Activated T-cell treated with anti-CD3 and anti-CD28 coated beads, Interleukin-2, amount 50 U/mL, for 72 hours (primary cell): Measurements from ENCODE around the gene DCLK1. TPM values are rescaled to one million over a fixed set of nuclear protein-coding genes. Genes with fewer than 3 reads are reported as not detected.

Experiments used
- ATAC-seq, 2 donors: fragments of 150-1000 bp; cut with Tn5 transposase; replicated peaks in 1 of 2; 2 replicates each; pipeline ENCODE4 v1.10.0; 2021; ENCODE audit warnings: moderate library complexity in 2 of 2, mild to moderate bottlenecking in 1 of 2
- DNase-seq, 2 donors: peaks; one replicate each; pipeline ENCODE4 v3.0.0; 2021 to 2022; ENCODE audit warnings: mixed read lengths in 1 of 2
- H3K27ac Mint-ChIP-seq: one replicate; pipeline ENCODE4 v1.8.0; 2022; ENCODE audit warnings: mild to moderate bottlenecking, moderate library complexity, mixed read lengths
- H3K27me3 Mint-ChIP-seq: one replicate; pipeline ENCODE4 v1.8.0; 2022; ENCODE audit warnings: low read depth, mixed read lengths
- H3K36me3 Mint-ChIP-seq, 2 donors: one replicate each; pipeline ENCODE4 v1.8.0; 2022; ENCODE audit warnings: mixed read lengths in 2 of 2, mild to moderate bottlenecking in 1 of 2; ENCODE audit not compliant: insufficient read depth in 2 of 2
- H3K4me1 Mint-ChIP-seq: one replicate; pipeline ENCODE4 v1.8.0; 2022; ENCODE audit warnings: low read depth, mixed read lengths
- H3K4me3 Mint-ChIP-seq, 2 donors: one replicate each; pipeline ENCODE4 v1.8.0; 2022; ENCODE audit warnings: mild to moderate bottlenecking in 2 of 2, mixed read lengths in 2 of 2, moderate library complexity in 2 of 2
- H3K9me3 Mint-ChIP-seq, 2 donors: one replicate each; pipeline ENCODE4 v1.8.0; 2022; ENCODE audit warnings: mixed read lengths in 2 of 2
- total RNA-seq, 2 donors: library from RNA; stranded (reverse); gene quantifications; one replicate each; pipeline ENCODE4 v1.2.3, GENCODE V29; 2022

Gene DCLK1
- total RNA-seq, 2 donors from 2014 or later: not detected

DNA sequence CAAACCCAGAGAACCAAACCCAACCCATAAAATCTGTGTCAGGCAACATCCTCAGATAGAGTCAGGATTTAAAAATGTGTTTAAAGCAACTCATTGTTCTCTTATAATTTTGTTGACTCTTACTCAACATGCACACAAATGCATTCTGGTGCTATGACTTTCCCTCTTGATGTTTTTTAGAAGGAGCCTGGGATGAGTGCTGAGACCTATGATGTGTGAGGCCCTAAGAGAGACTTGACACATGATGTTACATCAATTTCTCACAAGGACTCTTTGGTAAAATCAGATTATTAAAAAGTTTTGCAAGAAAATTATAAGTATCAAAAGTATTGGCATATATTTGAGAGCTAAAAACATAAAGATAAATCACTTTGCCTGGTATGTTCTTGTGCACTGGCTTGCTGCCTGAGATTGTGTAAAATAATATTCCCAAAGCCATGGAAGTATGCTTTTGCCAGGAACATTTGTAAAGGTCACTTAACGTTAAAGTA lies 173.9 kb downstream of the DCLK1 start:
- ATAC-seq (no peak), DNase-seq (no peak)
- no peak overlapping the region for H3K27ac Mint-ChIP-seq
- H3K4me3 Mint-ChIP-seq: no peak overlapping the region
- no peaks in the 10 kb centered on the region for H3K9me3 Mint-ChIP-seq
- H3K27me3 Mint-ChIP-seq: no peaks in the 10 kb centered on the region
- no peaks in the 10 kb centered on the region for H3K4me1 Mint-ChIP-seq
- no peaks in the 10 kb centered on the region for H3K36me3 Mint-ChIP-seq

- peaks cover 0 to 2% of the 10 kb centered on the region in 2 donors for H3K9me3 Mint-ChIP-seq
- H3K4me1 Mint-ChIP-seq: no peaks in the 10 kb centered on the region
- no peak for ATAC-seq
- H3K36me3 Mint-ChIP-seq: no peaks in the 10 kb centered on the region
- DNase-seq: no peak
- H3K27me3 Mint-ChIP-seq: no peaks in the 10 kb centered on the region
- no peak overlapping the region for H3K4me3 Mint-ChIP-seq
- H3K27ac Mint-ChIP-seq: no peak overlapping the region
Measured at GRCh38 chr13:35956074-35956473, 175.1 kb downstream of the DCLK1 start.

DNA sequence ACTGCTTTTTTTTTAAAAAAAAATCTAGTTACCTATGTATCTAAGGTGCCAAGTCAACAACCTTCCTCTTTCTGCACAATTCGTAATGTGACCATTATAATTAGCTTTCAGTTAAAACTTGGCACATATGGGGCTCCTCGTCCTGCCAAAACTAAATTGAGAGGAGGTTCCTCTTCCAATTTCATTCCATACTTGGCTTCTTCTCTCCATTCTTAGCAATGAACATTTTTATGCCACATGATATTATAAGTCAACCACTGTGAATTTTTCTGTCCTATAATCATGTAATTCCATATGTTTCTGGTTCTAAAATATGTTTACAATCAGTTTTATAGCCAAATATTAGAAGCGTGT lies 177.0 kb downstream of the DCLK1 start:
- Mint-ChIP-seq H3K27me3 (no peaks in the 10 kb centered on the region), H3K4me3 (no peak overlapping the region), H3K36me3 (no peaks in the 10 kb centered on the region), H3K4me1 (no peaks in the 10 kb centered on the region), H3K27ac (no peak overlapping the region), H3K9me3 (peaks cover 2% of the 10 kb centered on the region in 2 donors)
- no peak for DNase-seq
- no peak for ATAC-seq

DNA sequence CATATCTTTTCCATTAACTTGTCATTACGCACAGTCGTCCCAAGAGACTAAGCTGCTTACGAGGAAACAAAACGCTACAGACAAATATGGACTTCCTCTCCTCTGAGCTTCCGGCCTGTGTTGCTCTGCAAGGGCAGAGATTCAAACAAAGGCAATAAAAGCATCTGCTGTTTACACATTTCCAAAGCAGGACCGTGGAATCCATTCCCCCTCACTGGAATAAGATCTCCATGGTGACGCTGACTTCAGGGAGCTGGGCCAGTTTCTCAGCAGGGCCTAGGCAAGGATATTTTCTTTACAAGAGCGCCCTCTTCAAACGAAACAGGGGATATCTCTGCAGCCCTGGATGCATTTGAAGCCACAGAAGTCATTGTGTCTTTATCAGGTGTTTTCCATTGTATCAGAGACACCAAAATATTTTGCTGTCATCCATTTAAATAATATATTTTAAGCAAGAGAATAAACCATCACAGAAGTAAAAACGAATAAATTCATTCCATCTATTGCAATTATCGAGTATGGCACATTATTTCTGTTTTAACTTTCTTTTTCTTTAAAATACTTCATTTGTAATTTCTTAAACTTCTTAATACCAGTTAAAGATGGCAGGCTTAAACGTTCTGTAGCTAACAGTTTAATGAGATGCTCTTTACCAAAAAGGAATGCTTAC lies 177.5 kb downstream of the DCLK1 start:
- H3K27ac Mint-ChIP-seq: no peak overlapping the region
- no peak for ATAC-seq
- H3K4me3 Mint-ChIP-seq: no peak overlapping the region
- DNase-seq: no peak
- H3K9me3 Mint-ChIP-seq: peaks cover 2 to 5% of the 10 kb centered on the region in 2 donors
- H3K27me3 Mint-ChIP-seq: peaks cover 4% of the 10 kb centered on the region
- no peaks in the 10 kb centered on the region for H3K36me3 Mint-ChIP-seq
- no peaks in the 10 kb centered on the region for H3K4me1 Mint-ChIP-seq

DNA sequence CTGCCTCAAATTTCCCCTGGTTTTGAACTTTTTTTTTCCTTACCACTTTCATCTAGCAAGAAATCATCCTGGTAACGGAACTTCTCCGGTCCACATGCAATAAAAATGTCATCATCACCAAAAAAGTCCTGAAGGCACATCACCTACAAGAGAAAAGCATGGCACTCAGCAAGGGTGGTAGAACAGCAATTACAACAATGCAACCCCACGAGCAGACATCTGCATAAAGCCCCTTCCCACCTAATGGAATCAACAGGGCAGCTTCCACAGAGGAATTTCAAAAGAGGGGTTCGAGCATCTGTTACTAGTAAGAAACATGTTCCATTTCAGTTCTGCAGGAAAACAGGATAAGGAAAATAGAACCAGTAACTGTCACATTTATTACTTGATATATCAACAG lies 183.9 kb downstream of the DCLK1 start:
- Mint-ChIP-seq H3K9me3 (peaks cover 4 to 7% of the 10 kb centered on the region in 2 donors), H3K27ac (no peak overlapping the region), H3K36me3 (no peaks in the 10 kb centered on the region), H3K27me3 (peaks cover 6% of the 10 kb centered on the region), H3K4me1 (no peaks in the 10 kb centered on the region), H3K4me3 (no peak overlapping the region)
- ATAC-seq (no peak), DNase-seq (no peak)

- peaks cover 2 to 4% of the 10 kb centered on the region in 2 donors for H3K9me3 Mint-ChIP-seq
Measured at GRCh38 chr13:35945368-35945767, 185.8 kb downstream of the DCLK1 start.

DNA sequence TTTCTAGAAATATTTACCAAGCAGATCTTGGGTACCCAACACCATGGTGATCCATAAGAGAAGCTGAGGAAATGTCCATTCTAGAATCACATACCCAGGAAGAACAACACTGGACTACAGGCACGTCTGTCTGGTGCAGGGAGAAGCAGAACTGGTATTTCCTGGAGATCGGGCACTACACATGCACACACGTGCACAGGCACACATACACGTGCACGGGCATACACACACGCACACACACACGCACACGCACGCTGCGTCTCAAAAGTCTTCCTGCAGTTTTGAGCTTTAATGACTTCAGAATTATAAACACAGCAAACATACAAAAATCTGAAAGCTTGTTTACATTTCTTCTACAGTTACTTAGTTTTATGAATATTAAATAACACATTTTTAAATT lies 189.8 kb downstream of the DCLK1 start:
- Mint-ChIP-seq H3K27me3 (no peaks in the 10 kb centered on the region), H3K9me3 (peaks cover 2% of the 10 kb centered on the region in 2 donors), H3K4me1 (no peaks in the 10 kb centered on the region), H3K4me3 (no peak overlapping the region), H3K27ac (no peak overlapping the region), H3K36me3 (no peaks in the 10 kb centered on the region)
- no peak for ATAC-seq
- DNase-seq: no peak

More at GRCh38 chr13:35945368-35945767, 185.8 kb downstream of the DCLK1 start:
- ATAC-seq (no peak), DNase-seq (no peak)
- no peaks in the 10 kb centered on the region for H3K4me1 Mint-ChIP-seq
- no peak overlapping the region for H3K27ac Mint-ChIP-seq
- H3K36me3 Mint-ChIP-seq: no peaks in the 10 kb centered on the region
- peaks cover 6% of the 10 kb centered on the region for H3K27me3 Mint-ChIP-seq
- no peak overlapping the region for H3K4me3 Mint-ChIP-seq

DNA sequence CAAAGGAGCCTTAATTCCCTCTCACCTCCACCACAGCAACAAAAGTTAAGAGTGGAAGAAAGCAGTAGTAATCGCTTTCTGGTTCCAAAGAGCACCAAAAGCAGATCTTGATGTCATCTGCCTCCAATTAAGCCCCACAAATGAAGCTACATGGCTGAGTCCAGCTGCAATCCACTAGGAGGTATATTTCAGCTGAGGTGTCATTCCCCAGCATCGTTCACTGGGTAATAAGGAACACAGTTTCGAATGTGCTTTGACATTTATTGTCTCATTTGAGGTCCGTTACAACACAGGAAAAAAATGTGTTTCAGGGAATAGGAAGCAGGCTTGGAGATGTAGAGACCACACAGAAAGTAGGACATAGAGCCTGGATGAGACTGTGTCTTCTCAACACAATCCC lies 190.4 kb downstream of the DCLK1 start:
- no peak for DNase-seq
- no peak overlapping the region for H3K4me3 Mint-ChIP-seq
- H3K27me3 Mint-ChIP-seq: no peaks in the 10 kb centered on the region
- no peaks in the 10 kb centered on the region for H3K36me3 Mint-ChIP-seq
- H3K27ac Mint-ChIP-seq: no peak overlapping the region
- ATAC-seq: no peak
- no peaks in the 10 kb centered on the region for H3K4me1 Mint-ChIP-seq
- H3K9me3 Mint-ChIP-seq: peaks cover 2 to 5% of the 10 kb centered on the region in 2 donors

DNA sequence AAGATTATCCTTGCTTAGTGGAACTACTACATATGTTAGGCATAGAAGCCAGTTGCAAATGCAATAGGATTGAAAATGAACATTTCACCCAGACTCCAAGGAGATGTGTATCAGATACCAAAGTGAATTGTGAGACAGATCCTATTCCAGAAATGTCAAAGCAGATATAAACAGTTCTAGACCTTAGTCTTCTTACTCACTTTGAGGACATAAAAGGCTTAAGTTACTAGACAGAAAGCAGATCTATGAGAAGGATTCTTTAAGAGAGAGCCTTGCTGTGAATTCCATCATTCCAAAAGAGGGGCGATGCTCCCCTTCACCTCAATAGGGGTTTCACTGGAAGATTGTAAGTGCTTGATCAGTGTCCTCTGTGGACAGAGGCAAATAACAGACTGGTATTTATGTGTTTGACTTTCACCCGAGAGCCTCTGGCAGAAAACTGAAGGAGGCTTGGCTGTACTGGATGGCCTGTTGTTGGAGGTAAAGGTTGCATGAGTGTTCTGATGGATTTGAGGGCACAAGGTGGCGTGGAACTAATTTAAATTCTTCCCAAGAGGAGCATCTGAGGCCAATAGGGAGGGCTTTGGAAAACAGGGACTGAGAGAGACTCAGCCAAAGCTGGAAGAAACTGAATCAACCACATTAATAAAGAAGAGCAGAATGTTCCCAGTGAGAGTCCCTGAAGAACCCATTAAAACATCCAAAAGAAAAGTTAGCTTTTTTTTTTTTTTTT lies 194.8 kb downstream of the DCLK1 start:
- no peak for DNase-seq
- H3K4me3 Mint-ChIP-seq: no peak overlapping the region
- H3K36me3 Mint-ChIP-seq: peaks cover 2 to 3% of the 10 kb centered on the region in 2 donors
- ATAC-seq: no peak
- peaks cover 10 to 21% of the 10 kb centered on the region in 2 donors for H3K9me3 Mint-ChIP-seq
- no peaks in the 10 kb centered on the region for H3K4me1 Mint-ChIP-seq
- no peak overlapping the region for H3K27ac Mint-ChIP-seq
- no peaks in the 10 kb centered on the region for H3K27me3 Mint-ChIP-seq

DNA sequence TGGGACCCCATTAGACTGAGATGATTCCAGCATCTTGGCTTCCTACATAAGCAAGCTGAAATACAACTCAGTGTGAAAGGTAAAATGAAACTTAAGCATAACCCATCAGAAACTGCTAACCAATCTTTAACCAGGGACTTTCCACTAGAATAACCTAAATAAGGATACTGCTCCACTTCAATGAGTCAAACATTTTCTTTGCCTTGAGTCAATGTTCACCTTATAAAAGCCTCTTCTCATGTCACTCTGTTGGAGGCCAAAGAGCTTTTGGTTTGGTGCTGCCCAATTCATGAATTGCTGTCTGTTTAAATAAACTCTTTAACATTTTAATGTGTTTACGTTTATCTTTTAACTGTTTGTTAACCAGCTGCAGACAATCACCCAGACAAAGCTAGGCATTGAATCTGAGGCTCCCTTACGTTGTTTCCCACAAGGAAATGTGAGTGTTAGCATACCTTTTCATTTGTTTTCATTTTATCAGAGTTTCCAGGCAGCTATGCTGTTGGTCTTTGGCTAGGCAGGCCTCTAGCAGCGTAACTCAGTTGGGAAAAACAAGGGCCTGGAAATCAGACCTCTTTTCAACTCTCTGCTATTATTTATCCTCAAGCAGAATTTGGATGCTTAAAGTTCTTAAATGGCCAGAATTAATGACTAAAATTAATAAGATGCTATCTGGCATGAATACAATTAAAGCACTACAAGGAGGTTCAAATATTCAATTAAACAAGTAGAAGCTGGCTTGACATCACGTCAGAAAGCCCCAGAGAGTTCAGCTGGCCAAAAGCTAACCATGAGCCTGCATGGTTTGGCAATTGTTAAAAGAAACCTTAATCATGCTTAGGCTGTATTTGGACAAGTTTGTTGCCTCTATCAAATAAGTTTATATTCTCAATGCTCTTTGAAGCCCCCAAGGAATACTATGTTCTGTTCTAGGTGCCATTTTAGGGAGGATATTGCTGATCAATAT lies 200.2 kb downstream of the DCLK1 start:
- H3K4me3 Mint-ChIP-seq: no peak overlapping the region
- ATAC-seq (no peak), DNase-seq (no peak)
- peaks cover 10 to 22% of the 10 kb centered on the region in 2 donors for H3K9me3 Mint-ChIP-seq
- H3K36me3 Mint-ChIP-seq: peaks cover 2 to 3% of the 10 kb centered on the region in 2 donors
- no peaks in the 10 kb centered on the region for H3K4me1 Mint-ChIP-seq
- H3K27me3 Mint-ChIP-seq: no peaks in the 10 kb centered on the region
- H3K27ac Mint-ChIP-seq: no peak overlapping the region

DNA sequence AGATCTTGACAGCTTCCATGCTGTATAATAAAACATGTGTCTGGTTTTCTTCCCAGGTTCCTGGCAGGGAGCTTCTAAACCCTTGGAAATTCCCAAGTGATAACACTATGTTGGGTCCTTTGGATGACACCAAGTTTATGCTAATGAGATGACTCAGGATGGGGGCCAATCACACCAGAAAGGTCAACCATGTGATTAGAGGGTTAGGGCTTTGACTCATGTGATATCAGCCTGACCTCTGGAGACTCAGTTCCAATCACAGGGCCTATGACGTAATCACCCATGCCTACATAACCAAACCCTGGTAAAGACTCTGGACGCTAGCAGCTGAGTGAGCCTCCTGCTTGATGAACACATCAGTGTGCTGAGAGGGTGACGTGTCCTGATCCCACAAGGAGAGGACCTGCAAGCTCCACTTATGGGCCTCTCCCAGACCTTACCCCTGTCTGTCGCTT lies 203.6 kb downstream of the DCLK1 start:
- Mint-ChIP-seq H3K27me3 (no peaks in the 10 kb centered on the region), H3K9me3 (peaks cover 3 to 6% of the 10 kb centered on the region in 2 donors), H3K4me1 (no peaks in the 10 kb centered on the region), H3K36me3 (peaks cover 0 to 3% of the 10 kb centered on the region in 2 donors), H3K27ac (no peak overlapping the region), H3K4me3 (no peak overlapping the region)
- ATAC-seq: no peak
- no peak for DNase-seq

DNA sequence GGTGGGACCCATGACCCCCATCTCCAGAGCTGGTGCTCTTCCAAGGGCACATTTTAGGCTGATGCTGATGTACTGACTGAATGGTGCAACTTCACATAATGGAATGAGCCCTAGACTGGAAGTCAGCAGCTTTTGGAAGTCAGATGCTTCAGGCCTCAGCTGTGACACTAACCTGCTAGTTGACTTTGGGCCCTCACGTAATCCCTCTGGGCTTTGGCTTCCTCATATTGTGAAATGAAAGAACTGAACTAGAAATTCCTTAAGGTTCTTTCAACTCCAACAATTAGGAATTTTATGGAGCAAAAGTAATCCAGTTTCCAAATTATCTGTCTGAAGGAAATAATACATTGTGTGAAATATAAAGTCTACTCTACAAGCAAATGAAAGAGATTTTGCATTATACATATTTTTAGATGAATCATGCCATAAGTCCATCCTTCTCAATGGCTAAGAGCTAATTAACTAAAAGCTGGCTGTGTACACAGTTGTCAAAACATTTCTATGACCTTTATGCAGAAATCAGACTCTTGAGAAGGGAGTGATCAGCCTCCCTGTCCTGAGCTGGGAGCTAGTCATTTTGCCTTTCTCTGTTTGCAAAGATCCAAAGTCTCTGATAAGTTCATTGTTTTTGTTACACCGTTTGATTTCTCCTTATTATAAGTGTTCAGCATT lies 204.2 kb downstream of the DCLK1 start:
- ATAC-seq (no peak), DNase-seq (no peak)

More for the DNA sequence above, 204.2 kb downstream of the DCLK1 start:
- H3K27ac Mint-ChIP-seq: no peak overlapping the region
- H3K9me3 Mint-ChIP-seq: peaks cover 0 to 2% of the 10 kb centered on the region in 2 donors
- no peaks in the 10 kb centered on the region for H3K27me3 Mint-ChIP-seq
- no peak overlapping the region for H3K4me3 Mint-ChIP-seq
- H3K4me1 Mint-ChIP-seq: no peaks in the 10 kb centered on the region
- no peaks in the 10 kb centered on the region for H3K36me3 Mint-ChIP-seq
